Activated naive CD8-positive, alpha-beta T cell (primary cell): Measurements from ENCODE around the gene GCNA.
"Not testable (repeated sequence)": the region's sequence is repeated elsewhere in the genome, so short reads cannot be mapped to it uniquely, and the experiment has no call there.

Experiments used
- H3K27ac Mint-ChIP-seq: one replicate; pipeline ENCODE4 v1.8.0; 2021; ENCODE audit warnings: mixed read lengths
- H3K27me3 Mint-ChIP-seq: one replicate; pipeline ENCODE4 v1.8.0; 2021; ENCODE audit warnings: mixed read lengths
- H3K36me3 Mint-ChIP-seq: one replicate; pipeline ENCODE4 v1.8.0; 2021; ENCODE audit warnings: mixed read lengths
- H3K4me1 Mint-ChIP-seq: one replicate; pipeline ENCODE4 v1.8.0; 2021; ENCODE audit warnings: low read depth, mixed read lengths
- H3K4me3 Mint-ChIP-seq: one replicate; pipeline ENCODE4 v1.8.0; 2021; ENCODE audit warnings: mild to moderate bottlenecking, mixed read lengths
- H3K9me3 Mint-ChIP-seq: one replicate; pipeline ENCODE4 v1.8.0; 2021; ENCODE audit warnings: low read depth, mixed read lengths

GCNA gene

DNA sequence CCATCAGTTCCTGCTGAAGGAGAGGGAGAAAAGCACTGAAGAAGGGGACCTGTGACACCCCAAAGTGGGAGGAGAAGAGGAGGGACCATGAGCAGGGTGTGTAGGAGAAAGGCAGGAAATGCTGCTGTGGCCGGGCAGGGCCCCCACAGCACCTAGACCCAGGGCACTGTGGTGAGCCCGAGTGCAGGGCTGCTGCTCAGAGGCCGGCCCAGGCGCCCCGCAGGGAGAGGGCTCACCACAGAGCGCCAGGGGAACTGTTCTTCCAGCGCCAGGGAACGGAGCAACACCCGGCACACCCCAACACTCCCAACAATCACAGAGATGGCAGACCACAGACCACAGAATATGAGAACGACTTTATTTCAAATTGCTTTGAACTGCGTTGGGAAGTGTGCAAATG, 84.4 kb downstream of the GCNA start:
- H3K27me3 Mint-ChIP-seq, H3K36me3 Mint-ChIP-seq, H3K9me3 Mint-ChIP-seq: not testable (repeated sequence)
- peak overlapping the region; percentile 63 for H3K4me3 Mint-ChIP-seq
- peaks cover 15% of the 10 kb centered on the region for H3K4me1 Mint-ChIP-seq
- H3K27ac Mint-ChIP-seq = peak overlapping the region; percentile 70
